ENCODE data around the gene BCKDHA. TPM values are rescaled to one million over a fixed set of nuclear protein-coding genes. Genes with fewer than 3 reads are reported as not detected.

The BCKDHA gene
- total RNA-seq, 3 donors from 2014 or later (not counting 1 experiment from before 2014, with no cell fraction given) = 26.5 to 29.0 (median 28.3) TPM

DNA sequence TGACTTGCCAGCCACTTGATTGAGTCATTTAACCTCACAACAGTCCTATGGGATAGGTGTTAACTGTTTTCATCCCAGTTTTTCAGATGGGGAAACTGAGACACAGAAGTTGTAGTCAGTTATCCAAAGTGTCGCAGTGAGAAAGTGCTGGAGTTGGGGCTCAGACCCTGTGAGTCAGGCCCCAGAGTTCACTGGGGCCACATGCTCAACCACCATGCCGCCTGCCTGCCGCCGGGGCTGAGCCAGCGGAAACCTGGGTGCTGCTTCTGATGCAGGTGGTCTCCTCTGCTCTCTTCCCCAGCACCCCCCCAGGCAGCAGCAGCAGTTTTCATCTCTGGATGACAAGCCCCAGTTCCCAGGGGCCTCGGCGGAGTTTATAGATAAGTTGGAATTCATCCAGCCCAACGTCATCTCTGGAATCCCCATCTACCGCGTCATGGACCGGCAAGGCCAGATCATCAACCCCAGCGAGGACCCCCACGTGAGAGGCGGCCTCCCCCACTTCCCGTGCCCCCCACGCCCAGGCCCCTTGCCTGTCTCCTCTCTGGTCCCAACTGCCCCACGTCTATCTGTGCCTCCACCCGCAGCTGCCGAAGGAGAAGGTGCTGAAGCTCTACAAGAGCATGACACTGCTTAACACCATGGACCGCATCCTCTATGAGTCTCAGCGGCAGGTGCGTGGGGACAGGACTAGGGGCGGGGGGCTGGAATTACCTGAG lies 12.9 kb downstream of the BCKDHA start:
- 94% methylated on average over 23 of the region's 23 CpGs for WGBS (ENCODE audit: insufficient coverage)
- H3K4me3 ChIP-seq (ENCODE audit: low read length) = no peak overlapping the region
- H3K27me3 ChIP-seq (ENCODE audit: control insufficient read depth, insufficient read depth, low read length) = no peaks in the 10 kb centered on the region
- Mint-ChIP-seq H3K4me1 (peaks cover 6 to 24% of the 10 kb centered on the region in 2 donors), H3K4me3 (no peak overlapping the region), H3K36me3 (no peaks in the 10 kb centered on the region), H3K27me3 (ENCODE audit: low read depth in 2 of 2) (no peaks in the 10 kb centered on the region), H3K9me3 (no peaks in the 10 kb centered on the region), H3K27ac (peak overlapping the region in 1 of 2 donors; percentile 56)
- no peak for ATAC-seq
- DNase-seq = no peak
- intact Hi-C loops (cut with micrococcal nuclease) = no loop called here
- peaks cover 40% of the 10 kb centered on the region for H3K36me3 ChIP-seq (ENCODE audit: control insufficient read depth, insufficient read depth, low read length)
- TF ChIP-seq, protein P1, sequence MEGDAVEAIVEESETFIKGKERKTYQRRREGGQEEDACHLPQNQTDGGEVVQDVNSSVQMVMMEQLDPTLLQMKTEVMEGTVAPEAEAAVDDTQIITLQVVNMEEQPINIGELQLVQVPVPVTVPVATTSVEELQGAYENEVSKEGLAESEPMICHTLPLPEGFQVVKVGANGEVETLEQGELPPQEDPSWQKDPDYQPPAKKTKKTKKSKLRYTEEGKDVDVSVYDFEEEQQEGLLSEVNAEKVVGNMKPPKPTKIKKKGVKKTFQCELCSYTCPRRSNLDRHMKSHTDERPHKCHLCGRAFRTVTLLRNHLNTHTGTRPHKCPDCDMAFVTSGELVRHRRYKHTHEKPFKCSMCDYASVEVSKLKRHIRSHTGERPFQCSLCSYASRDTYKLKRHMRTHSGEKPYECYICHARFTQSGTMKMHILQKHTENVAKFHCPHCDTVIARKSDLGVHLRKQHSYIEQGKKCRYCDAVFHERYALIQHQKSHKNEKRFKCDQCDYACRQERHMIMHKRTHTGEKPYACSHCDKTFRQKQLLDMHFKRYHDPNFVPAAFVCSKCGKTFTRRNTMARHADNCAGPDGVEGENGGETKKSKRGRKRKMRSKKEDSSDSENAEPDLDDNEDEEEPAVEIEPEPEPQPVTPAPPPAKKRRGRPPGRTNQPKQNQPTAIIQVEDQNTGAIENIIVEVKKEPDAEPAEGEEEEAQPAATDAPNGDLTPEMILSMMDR (IDR thresholded peaks at IDR 0.05) = no peak
- H3K4me1 ChIP-seq (ENCODE audit: control insufficient read depth, insufficient read depth, low read length) = peaks cover 22% of the 10 kb centered on the region
- peak overlapping the region; percentile 21 for H3K27ac ChIP-seq (ENCODE audit: low read length)
- no peaks in the 10 kb centered on the region for H3K9me3 ChIP-seq (ENCODE audit: control insufficient read depth, insufficient read depth, low read length)

DNA sequence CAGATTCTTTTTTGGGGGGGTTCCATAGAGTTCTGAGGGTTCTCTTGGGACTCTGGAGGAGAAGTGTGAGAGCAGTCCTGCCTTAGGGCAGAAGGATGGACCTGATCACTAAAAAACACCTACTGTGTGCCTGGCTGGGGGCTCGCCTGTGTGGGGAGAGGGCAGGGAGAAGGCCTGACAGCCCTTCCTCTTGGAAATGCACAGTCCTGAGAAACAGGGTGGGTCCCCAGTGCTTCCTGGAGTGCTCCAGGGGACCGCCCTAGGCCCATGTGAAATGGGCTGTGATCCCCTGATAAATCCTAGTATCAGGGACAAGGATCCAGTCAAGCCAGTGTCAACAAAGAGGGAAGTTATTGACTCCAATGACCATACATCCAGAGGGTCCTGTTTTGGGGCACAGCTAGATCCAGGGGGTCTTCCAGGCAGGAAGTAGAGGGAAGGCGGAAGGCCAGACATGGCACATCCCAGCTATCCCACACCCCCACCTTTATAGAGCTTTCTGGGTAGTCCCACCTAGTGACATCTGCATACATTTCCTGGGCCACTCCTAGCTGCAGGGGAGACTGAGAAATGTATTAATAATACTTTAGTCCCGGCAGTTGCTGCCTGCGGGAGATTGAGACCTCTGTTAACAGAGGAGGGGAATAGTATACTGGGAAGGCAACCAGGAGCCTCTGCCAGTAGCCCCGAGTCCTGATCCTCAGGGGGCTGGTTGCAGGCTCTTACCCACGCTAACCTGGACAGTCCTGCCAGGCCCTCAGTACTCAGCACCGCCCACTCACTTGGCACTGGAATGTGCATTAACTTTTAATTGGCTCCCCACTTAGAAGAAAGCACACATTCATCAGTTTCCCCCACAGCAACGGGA lies 13.7 kb downstream of the BCKDHA start:
- TF ChIP-seq, protein P1 (IDR thresholded peaks at IDR 0.05) = no peak
- H3K27me3 Mint-ChIP-seq (ENCODE audit: low read depth in 2 of 2) = no peaks in the 10 kb centered on the region
- intact Hi-C loops (cut with micrococcal nuclease) = no loop called here
- no peak overlapping the region for H3K27ac ChIP-seq (ENCODE audit: low read length)
- ATAC-seq = no peak
- H3K4me1 ChIP-seq (ENCODE audit: control insufficient read depth, insufficient read depth, low read length) = peaks cover 22% of the 10 kb centered on the region
- H3K4me3 ChIP-seq (ENCODE audit: low read length) = no peak overlapping the region
- no peaks in the 10 kb centered on the region for H3K27me3 ChIP-seq (ENCODE audit: control insufficient read depth, insufficient read depth, low read length)
- no peaks in the 10 kb centered on the region for H3K9me3 ChIP-seq (ENCODE audit: control insufficient read depth, insufficient read depth, low read length)
- no peak overlapping the region for H3K4me3 Mint-ChIP-seq
- peaks cover 6 to 24% of the 10 kb centered on the region in 2 donors for H3K4me1 Mint-ChIP-seq
- no peaks in the 10 kb centered on the region for H3K9me3 Mint-ChIP-seq
- 84% methylated on average over 8 of the region's 9 CpGs for WGBS (ENCODE audit: insufficient coverage)
- H3K27ac Mint-ChIP-seq = no peak overlapping the region
- H3K36me3 ChIP-seq (ENCODE audit: control insufficient read depth, insufficient read depth, low read length) = peaks cover 43% of the 10 kb centered on the region
- H3K36me3 Mint-ChIP-seq = no peaks in the 10 kb centered on the region
- no peak for DNase-seq

DNA sequence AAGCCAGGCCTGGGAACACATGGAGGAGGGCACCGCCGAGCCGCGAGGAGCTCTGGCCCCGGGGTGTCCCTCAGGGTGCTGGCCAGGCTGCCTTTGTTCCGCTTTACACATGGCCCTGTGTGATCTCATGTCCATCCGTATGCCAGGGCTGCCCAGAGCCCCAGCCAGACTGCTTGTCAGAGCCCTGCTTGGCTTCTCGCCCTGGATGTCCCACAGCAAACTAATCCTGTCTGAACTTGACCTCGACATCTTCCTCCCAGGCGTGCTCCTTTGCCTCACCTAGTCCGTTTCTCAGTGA lies 14.3 kb downstream of the BCKDHA start:
- no peak overlapping the region for H3K27ac Mint-ChIP-seq
- no peaks in the 10 kb centered on the region for H3K9me3 ChIP-seq (ENCODE audit: control insufficient read depth, insufficient read depth, low read length)
- H3K27ac ChIP-seq (ENCODE audit: low read length) = no peak overlapping the region
- no peak overlapping the region for H3K4me3 ChIP-seq (ENCODE audit: low read length)
- no peak overlapping the region for H3K4me3 Mint-ChIP-seq
- H3K27me3 Mint-ChIP-seq (ENCODE audit: low read depth in 2 of 2) = no peaks in the 10 kb centered on the region
- no peaks in the 10 kb centered on the region for H3K9me3 Mint-ChIP-seq
- 89% methylated on average over 11 of the region's 11 CpGs for WGBS (ENCODE audit: insufficient coverage)
- H3K36me3 ChIP-seq (ENCODE audit: control insufficient read depth, insufficient read depth, low read length) = peaks cover 43% of the 10 kb centered on the region
- H3K4me1 ChIP-seq (ENCODE audit: control insufficient read depth, insufficient read depth, low read length) = peaks cover 22% of the 10 kb centered on the region
- DNase-seq (no peak), ATAC-seq (no peak)
- TF ChIP-seq, protein P1 (IDR thresholded peaks at IDR 0.05) = no peak
- intact Hi-C loops (cut with micrococcal nuclease) = no loop called here
- H3K4me1 Mint-ChIP-seq = peaks cover 6 to 22% of the 10 kb centered on the region in 2 donors
- no peaks in the 10 kb centered on the region for H3K36me3 Mint-ChIP-seq
- no peaks in the 10 kb centered on the region for H3K27me3 ChIP-seq (ENCODE audit: control insufficient read depth, insufficient read depth, low read length)
